D721Med (cell line): ENCODE results near the gene SYNGR3.

Experiments
- DNase-seq: peaks from one replicate; pipeline ENCODE4 v3.0.0; 2011; ENCODE audit warnings: low spot score; ENCODE audit not compliant: insufficient read length
- FAIRE-seq: peaks from 2 replicates; lab custom pipeline; 2011; peaks lifted over from hg19 to GRCh38; lab: Jason Lieb, UNC
- CTCF ChIP-seq: IDR thresholded peaks from 2 replicates; pipeline ENCODE4 v1.5.1; 2012; ENCODE audit warnings: mild to moderate bottlenecking, control low read depth; ENCODE audit not compliant: insufficient read depth; ENCODE audit errors: missing control alignments

SYNGR3 gene

GRCh38 chr16:1982013-1982433, 7.7 kb upstream of the SYNGR3 start:
- no peak for TF ChIP-seq CTCF
- FAIRE-seq (no peak), DNase-seq (no peak)

GRCh38 chr16:1982991-1983543, 6.7 kb upstream of the SYNGR3 start:
- no peak for FAIRE-seq
- no peak for TF ChIP-seq CTCF
- no peak for DNase-seq

GRCh38 chr16:1983544-1984346, 6.0 kb upstream of the SYNGR3 start, which contains the start of gene GFER:
TSS of gene GFER (plus strand) at chr16:1984193. CDS start at chr16:1984219, 26 bp downstream.
- DNase-seq (peak; percentile 99), FAIRE-seq (no peak)
- peak; percentile 36 for TF ChIP-seq CTCF

GRCh38 chr16:1984347-1985225, 5.2 kb upstream of the SYNGR3 start:
- no peak for TF ChIP-seq CTCF
- DNase-seq (no peak), FAIRE-seq (no peak)

DNA sequence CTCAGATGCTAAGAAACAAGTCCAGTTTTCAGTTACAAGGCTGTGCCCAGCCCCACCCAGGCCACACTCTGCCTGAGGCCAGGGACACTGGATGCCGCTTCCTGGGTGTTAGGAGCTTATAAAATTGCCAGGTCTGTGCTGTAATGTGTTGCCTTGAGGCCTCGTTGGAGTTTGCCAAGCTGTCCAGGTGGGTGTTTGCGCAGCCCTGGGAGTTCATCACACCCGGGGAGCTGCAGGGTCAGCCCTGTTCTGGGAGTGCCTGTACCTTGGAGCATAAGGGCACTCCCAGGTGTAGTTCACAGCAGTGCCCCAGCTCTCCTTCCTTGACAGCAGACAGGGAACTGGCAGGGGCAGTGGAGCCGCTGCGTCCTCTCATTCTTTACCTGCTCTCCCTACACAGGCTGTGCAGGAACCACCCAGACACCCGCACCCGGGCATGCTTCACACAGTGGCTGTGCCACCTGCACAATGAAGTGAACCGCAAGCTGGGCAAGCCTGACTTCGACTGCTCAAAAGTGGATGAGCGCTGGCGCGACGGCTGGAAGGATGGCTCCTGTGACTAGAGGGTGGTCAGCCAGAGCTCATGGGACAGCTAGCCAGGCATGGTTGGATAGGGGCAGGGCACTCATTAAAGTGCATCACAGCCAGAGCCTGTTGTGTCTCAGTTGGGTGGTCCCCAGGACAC, 4.2 kb upstream of the SYNGR3 start:
- no peak for TF ChIP-seq CTCF
- FAIRE-seq = no peak
- DNase-seq = no peak

- TF ChIP-seq CTCF = no peak
- no peak for DNase-seq
- no peak for FAIRE-seq
Observed at GRCh38 chr16:1987198-1987597, 2.6 kb upstream of the SYNGR3 start.
